MV-4-11 (cell line): ENCODE measurements around the gene ARHGAP45.

Source experiments
- DNase-seq: peaks from one replicate; lab custom pipeline; 2025; lab: John Stamatoyannopoulos, UW

ARHGAP45 gene

DNA sequence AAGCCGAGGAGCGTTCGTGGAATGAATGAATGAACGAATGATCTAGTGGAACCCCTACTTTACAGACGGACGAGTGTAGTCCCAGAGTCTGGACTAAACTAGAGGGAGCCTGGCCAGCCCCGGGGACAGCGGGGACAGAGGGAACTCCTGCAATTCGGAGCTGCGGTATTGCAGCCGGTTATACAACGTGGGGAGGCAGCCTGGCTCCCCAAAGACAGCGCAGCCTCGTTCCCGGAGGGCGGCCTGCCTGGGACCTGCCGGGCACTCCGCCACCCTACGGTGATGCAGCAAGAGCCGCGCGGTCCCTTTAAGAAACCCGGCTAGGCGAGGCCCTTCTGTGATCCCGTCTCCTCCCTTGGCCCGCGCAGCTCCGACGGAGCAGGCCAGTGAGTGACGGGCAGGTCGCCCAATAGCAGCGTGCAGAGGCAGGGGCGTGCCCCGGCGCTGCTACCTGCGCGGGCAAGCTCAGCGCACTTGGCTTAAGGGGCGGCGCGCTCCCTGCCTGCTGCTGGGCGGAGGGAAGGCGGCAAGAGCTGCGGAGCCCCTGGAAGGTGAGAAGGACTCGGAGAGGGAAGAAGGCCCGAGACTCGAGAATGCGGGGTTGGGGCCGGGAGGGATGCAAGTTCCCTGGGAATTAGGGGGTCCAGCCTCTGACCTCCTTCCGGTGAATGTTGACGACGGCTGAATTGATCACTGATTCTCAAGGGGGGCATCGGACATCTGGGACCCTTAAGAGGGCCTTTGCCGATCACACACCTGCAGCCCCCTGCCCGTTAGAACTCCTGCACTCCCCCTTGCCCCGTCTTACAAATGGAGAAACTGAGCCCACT is 27.1 kb upstream of the ARHGAP45 start, which contains the start of gene ABCA7:
TSS of gene ABCA7 (plus strand) at position 462 of the 830 bp plus-strand sequence. CDS start 1,255 bp downstream, outside the sequence.
- DNase-seq = peak; percentile 98

DNA sequence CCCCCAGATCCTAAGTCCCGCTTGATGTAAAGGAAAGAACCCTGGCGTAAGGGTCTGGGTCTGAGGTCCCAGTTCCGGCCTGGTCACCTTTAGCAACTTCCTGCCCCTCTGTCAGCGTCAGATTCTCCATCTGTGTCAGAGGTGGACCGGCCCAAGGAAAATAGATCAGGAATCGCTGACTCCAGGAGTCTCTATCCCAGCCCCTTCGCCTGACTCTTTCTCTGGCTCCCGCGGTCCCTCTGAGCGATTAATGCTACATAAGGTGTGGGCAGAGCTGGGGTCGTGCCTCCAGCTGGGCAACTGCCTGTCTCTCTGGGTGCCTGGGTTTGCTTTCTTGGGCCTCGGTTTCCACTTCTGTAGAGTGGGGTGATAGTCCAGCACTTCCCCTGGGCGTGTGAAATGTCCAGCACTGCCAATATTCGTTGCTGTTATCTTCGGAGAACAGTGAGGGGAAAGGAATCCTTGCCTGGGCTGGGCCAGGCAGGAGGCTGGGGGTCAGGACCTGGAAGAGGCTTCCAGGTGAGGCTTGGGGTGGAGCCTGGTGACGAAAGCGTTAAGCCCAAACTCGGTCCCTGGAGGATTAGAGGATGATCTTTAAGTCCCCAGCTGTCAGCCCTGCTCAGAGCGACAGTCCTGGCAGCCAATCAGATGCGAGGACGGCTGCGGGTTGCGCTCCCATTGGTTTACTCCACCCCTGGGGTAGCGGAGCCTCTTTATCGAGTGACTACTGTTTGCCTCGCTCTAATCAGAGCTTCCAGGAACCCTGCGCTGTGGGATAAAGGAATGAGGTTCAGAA is 26.3 kb upstream of the ARHGAP45 start:
- peak; percentile 97 for DNase-seq

DNA sequence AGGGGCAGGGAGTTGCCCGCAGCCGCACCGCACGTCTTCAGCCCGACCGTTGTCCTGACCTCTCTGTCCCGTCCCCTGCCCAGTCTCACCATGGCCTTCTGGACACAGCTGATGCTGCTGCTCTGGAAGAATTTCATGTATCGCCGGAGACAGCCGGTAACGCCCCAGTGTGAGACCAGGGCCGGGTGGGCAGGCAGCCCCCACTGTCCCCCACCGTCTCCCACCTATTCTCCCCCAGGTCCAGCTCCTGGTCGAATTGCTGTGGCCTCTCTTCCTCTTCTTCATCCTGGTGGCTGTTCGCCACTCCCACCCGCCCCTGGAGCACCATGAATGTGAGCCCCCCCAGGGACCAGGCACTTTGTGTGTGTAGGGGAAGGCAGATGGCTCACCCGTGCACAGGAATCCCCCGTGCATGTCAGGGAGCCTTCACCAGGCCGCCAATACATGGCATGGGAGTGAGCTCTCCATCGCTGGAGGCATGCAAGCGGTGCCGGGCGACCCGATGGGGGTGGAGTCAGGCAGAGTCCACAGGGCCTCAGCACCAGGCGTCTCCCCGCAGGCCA is 25.6 kb upstream of the ARHGAP45 start:
- DNase-seq = no peak

DNA sequence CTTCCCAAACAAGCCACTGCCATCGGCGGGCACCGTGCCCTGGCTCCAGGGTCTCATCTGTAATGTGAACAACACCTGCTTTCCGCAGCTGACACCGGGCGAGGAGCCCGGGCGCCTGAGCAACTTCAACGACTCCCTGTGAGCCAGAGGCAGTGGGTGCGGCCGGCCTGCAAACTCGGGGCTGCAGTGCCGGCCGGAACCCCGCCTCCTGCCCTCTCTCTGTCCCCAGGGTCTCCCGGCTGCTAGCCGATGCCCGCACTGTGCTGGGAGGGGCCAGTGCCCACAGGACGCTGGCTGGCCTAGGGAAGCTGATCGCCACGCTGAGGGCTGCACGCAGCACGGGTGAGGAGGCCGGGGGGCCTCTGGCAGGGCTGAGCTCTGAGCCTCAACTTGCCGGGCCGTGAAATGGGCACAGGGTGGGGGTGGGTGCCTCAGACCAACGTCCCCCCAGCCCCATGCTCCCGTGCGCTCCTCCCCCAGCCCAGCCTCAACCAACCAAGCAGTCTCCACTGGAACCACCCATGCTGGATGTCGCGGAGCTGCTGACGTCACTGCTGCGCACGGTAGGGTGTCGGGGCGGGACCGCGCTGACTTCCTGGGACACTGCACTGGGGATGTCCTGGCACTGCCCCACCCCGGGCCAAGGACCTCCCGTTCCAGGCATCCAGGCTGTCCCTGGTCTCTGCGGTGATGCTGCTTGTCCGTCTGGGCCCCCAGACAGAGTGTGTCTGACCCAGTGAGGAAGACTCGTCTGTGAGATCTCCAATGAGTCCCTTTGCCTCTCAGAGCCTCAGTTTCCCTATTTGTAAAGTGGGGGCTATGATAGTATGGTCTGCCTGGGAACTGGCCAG is 24.9 kb upstream of the ARHGAP45 start:
- DNase-seq = no peak

DNA sequence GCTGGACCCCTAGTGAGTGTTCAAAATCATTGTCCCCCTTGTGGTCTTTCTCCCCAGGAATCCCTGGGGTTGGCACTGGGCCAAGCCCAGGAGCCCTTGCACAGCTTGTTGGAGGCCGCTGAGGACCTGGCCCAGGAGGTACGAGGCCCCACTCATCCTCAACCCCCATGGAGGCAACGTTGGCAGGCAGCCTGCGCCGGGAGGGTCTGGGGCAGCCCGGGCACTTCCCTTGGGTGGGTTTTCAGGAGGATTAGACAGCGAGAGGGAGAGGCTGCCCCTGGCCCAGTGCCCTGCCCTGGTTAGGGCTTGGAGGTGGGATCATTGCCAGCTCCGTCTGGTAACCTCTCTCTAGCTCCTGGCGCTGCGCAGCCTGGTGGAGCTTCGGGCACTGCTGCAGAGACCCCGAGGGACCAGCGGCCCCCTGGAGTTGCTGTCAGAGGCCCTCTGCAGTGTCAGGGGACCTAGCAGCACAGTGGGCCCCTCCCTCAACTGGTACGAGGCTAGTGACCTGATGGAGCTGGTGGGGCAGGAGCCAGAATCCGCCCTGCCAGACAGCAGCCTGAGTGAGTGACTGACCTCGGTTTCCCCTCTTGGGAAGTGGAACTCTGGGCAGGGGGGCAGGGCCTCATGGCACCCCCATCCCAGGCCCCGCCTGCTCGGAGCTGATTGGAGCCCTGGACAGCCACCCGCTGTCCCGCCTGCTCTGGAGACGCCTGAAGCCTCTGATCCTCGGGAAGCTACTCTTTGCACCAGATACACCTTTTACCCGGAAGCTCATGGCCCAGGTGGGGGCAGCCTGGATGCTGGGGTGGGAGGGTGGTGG is 24.1 kb upstream of the ARHGAP45 start:
- DNase-seq = no peak

DNA sequence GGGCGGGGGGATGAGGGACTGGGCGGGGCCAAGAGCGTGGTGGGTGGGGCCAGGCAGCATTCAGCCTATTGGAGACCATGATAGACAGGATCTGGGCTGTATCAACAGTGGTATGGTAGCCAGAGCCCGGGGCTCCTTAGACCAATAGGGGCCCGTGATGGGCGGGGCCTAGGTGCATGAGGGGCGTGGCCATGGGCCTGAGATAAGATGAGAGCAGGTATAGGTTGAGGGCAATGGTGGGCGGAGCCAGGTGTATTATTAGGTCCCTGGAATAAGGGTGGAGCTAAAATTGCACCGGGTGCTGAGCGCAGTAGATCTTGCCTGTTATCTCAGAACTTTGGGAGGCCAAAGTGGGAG is 21.7 kb upstream of the ARHGAP45 start:
- peak; percentile 74 for DNase-seq

DNA sequence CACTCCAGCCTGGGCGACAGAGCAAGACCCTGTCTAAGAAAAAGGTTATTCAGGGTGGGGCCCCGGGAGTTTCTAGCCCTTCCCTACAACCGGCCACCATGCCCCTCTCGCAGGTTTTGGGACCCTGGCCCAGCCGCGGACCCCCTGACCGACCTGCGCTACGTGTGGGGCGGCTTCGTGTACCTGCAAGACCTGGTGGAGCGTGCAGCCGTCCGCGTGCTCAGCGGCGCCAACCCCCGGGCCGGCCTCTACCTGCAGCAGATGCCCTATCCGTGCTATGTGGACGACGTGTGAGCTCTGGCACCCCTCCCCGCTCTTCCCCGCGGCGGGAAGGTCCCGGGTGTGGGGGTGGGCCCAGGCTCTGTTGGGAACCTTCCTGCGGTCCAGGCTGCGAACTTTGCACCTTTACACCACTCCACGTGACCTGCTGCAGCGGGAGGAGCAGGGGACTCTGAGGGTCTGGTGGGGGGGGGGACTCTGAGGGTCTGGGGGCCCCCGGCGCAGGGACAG is 20.8 kb upstream of the ARHGAP45 start:
- no peak for DNase-seq

DNA sequence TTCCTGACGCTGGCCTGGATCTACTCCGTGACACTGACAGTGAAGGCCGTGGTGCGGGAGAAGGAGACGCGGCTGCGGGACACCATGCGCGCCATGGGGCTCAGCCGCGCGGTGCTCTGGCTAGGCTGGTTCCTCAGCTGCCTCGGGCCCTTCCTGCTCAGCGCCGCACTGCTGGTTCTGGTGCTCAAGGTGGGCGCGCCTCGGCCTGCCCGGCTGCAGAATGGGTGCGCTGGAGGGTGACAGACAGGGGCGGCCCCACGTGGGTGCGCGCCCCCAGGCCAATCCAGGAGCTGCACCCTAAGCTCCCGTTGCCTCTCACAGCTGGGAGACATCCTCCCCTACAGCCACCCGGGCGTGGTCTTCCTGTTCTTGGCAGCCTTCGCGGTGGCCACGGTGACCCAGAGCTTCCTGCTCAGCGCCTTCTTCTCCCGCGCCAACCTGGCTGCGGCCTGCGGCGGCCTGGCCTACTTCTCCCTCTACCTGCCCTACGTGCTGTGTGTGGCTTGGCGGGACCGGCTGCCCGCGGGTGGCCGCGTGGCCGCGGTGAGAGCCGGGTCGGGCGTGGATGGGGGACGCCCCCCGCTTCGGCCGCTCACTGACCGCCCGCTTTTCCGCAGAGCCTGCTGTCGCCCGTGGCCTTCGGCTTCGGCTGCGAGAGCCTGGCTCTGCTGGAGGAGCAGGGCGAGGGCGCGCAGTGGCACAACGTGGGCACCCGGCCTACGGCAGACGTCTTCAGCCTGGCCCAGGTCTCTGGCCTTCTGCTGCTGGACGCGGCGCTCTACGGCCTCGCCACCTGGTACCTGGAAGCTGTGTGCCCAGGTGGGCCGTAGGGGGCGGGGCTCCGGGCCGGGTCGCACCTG is 19.9 kb upstream of the ARHGAP45 start:
- DNase-seq = no peak

DNA sequence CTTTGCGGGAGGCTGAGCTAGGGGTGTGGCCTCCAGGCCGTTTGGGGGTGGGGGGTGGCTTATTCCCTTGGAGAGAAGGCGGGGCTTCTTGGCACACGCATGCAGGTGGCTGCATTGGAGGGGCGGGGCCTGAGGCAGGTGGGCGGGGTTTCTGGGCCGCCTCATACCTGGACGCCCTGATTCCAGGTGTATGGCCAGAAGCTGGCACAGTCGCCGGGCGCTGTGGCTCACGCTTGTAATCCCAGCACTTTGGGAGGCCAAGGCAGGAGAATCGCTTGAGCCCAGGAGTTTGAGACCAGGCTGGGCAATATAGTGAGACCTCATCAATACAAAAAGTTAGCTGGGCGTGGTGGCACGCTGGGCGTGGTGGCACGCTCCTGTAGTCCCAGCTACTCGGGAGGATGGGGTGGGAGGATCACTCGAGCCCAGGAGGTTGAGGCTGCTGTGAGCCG is 19.2 kb upstream of the ARHGAP45 start:
- no peak for DNase-seq

DNA sequence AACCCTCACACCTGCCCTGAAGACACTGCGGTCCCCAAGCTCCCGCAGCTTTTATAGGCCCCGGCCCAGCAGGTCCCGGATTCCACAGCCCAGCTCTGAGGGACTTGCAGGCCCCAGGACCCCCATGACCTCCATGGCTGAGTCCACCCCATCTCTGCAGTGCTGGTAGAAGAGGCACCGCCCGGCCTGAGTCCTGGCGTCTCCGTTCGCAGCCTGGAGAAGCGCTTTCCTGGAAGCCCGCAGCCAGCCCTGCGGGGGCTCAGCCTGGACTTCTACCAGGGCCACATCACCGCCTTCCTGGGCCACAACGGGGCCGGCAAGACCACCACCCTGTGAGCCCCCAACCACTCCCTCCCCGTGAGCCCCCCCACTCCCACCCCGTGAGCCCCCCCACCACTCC is 17.9 kb upstream of the ARHGAP45 start:
- DNase-seq = no peak

DNA sequence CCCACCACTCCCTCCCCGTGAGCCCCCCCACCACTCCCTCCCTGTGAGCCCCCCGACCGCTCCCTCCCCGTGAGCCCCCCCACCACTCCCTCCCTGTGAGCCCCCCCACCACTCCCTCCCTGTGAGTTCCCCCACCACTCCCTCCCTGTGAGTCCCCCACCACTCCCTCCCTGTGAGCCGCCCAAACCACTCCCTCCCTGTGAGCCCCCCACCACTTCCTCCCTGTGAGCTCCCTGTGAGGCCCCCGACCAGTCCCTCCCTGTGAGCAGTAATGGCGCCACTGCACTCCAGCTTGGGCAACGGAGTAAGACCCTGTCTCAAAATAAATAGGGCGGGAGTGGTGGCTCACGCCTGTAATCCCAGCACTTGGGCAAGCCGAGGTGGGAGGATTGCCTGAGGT is 17.2 kb upstream of the ARHGAP45 start:
- DNase-seq = peak; percentile 16

DNA sequence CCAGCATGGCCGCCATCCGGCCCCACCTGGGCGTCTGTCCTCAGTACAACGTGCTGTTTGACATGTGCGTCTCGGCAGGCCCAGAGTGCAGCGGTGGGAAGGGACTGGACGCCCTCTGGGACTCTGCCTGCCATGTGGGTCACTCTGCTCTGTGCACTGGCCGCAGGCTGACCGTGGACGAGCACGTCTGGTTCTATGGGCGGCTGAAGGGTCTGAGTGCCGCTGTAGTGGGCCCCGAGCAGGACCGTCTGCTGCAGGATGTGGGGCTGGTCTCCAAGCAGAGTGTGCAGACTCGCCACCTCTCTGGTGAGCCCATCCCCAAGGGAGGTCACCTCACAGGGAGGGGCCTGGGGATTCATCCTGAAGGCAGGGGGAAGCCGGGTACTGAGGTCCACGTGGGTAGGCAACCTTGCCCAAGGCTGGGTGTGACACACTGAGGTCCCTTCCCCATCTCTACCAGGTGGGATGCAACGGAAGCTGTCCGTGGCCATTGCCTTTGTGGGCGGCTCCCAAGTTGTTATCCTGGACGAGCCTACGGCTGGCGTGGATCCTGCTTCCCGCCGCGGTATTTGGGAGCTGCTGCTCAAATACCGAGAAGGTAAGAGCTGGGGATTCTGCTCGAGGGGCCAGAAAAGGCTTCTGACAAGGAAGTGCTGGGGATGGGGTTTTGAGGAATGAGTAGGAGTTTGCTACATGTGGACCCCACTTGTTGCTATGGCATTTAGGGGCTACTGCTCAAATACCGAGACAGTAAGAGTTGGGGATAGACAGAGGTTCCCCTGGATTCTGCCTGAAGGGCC is 15.8 kb upstream of the ARHGAP45 start:
- no peak for DNase-seq

DNA sequence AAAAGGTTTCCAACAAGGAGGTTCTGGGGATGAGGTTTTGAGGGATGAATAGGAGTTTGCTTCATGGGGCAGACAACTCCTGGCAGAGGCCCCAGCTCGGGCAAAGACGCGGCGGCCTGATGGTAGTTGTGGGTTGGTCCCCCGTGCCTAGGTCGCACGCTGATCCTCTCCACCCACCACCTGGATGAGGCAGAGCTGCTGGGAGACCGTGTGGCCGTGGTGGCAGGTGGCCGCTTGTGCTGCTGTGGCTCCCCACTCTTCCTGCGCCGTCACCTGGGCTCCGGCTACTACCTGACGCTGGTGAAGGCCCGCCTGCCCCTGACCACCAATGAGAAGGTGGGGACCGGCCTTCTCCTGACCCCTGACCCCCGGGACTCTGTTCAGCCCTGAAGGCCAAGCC is 15.2 kb upstream of the ARHGAP45 start:
- DNase-seq = no peak

DNA sequence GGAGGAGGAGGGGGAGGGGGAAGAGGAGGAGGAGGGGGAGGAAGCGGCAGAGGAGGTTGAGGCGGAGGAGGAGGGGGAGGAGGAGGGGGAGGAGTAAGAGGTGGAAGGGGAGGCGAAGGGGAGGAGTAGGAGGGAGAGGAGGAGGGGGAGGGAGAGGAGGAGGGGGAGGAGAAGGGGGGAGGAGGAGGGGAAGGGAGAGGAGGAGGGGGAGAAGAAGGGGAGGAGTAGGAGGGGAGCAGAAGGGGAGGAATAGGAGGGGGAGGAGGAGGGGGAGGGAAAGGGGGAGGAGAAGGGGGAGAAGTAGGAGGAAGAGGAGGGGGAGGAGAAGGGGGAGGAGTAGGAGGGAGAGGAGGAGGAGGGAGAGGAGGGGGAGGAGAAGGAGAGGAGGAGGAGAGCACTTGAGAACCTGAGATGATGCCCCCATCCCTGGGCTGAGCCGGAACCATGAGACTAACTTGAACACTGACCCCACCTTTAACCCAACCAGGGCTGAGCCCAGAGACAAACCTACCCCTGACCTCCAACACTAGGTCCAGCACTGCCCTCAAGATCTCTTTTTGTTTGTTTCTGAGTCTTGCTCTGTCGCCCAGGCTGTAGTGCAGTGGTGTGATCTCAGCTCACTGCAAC is 14.5 kb upstream of the ARHGAP45 start:
- DNase-seq = no peak

DNA sequence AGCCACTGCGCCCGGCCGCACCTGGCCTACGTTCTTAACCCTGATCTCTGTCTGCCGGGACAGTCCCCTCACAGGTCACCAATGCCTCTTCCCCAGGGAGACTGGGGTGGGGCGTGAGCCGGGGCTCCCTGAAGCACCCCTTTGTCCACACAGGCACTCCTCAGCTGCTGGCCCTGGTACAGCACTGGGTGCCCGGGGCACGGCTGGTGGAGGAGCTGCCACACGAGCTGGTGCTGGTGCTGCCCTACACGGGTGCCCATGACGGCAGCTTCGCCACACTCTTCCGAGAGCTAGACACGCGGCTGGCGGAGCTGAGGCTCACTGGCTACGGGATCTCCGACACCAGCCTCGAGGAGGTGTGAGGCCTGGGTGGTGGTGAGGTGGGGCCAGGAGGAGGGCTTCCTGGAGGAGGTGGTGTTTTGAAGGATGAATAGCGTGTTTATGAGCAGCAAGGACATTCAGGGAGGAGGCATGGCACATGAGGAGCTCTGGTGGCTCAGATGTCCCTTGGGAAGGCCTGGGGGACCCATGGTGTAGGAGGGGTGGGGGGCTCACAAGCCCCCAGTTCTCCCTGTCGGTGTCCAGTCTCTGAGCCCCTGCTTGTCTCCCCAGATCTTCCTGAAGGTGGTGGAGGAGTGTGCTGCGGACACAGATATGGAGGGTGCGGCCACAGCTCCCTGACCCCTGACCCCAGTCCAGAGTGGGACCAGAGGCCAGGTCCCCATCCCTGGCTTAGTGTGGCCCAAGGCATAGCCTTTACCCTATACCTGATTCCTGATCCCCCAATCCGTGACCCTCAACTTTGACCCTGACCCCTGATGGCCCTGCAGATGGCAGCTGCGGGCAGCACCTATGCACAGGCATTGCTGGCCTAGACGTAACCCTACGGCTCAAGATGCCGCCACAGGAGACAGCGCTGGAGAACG is 13.5 kb upstream of the ARHGAP45 start:
- DNase-seq = no peak

DNA sequence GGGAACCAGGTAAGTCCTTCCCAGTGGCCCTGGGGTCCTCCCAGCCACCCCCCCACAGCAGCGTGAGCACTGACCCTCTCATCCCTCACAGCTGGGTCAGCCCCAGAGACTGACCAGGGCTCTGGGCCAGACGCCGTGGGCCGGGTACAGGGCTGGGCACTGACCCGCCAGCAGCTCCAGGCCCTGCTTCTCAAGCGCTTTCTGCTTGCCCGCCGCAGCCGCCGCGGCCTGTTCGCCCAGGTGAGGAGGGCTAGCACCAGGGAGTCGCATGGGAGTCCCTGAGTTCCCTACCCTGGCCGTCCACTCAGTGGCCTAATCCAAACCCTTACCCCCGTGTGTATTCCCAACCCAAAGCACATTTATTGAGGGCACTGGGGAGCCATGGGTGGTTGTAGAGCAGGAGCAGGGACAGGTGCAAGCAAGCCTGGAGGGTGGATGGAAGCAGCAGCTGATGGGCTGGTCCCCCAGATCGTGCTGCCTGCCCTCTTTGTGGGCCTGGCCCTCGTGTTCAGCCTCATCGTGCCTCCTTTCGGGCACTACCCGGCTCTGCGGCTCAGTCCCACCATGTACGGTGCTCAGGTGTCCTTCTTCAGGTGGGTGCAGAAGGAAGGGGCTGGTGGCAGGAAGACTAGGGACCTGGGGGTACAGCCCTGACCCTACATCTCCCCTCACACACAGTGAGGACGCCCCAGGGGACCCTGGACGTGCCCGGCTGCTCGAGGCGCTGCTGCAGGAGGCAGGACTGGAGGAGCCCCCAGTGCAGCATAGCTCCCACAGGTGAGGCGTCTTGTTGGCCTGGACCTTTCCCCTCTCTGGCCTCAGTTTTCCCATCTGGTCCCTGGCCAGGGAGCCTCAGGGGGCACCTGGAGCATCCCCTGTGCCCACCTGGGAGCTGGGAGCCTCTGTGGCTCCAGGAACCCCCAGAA is 12.6 kb upstream of the ARHGAP45 start:
- DNase-seq = no peak
